ENCODE data around the gene B3GALNT1.

- TF ChIP-seq CTCF (IDR thresholded peaks at IDR 0.05) (no peak), POLR2A (IDR thresholded peaks at IDR 0.05) (no peak)
Observed at GRCh38 chr3:161117646-161118045, 12.5 kb upstream of the B3GALNT1 start.

Data from thyroid gland (tissue), 4 donors.